ENCODE data around the gene DAPK1.
"Not testable (repeated sequence)": the region's sequence is repeated elsewhere in the genome, so short reads cannot be mapped to it uniquely, and the experiment has no call there.

DAPK1 gene

DNA sequence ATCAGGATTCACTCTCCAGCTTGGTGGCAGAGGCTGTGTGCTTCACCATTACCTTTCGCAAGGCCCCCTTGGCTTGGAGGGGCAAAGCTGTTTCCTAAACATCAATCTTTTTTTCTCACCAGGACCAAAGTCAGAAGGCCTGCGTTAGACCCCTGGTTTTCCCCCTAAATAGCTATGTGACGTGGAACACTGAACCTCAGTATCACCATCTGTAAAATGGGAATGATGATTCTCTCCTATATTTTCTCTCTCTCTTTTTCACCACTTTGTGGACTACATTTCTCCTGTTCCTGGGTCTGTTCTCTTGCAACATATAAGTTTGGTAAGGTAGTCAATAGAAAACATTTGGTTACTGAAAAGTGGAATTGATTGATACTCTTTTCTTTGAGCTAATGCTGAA lies 50.5 kb downstream of the DAPK1 start:
- DNase-seq = no peak

DNA sequence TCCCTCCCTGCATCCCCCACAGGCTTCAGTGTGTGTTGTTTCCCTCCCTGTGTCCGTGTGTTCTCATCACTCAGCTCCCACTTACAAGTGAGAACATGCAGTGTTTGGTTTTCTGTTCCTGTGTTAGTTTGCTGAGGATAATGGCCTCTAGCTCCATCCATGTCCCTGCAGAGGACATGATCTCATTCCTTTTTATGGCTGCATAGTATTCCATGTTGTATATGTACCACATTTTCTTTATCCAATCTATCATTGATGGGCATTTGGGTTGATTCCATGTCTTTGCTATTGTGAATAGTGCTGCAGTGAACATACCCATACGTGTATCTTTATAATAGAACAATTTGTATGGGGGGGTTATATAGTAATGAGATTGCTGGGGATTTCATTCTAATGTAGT lies 51.4 kb downstream of the DAPK1 start:
- DNase-seq = not testable (repeated sequence)

DNA sequence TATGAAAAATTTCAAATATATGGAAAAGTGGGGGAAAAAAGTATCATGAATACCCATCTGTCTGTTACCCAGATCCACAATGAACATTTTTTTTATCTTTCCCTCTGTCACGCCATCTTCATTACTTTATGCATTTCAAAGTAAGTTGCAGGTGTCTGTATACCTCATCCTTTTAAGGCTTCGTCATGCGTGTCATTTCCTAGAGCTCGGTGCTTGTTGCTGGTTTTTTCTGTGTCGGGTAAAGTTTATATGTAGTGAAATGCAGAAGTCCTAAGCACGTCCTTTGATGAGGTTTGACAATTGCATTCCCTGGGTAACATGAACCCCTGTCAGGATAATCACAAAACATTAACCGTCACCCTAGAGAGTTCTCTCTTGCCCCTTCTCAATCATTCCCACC lies 52.1 kb downstream of the DAPK1 start:
- DNase-seq = no peak

DNA sequence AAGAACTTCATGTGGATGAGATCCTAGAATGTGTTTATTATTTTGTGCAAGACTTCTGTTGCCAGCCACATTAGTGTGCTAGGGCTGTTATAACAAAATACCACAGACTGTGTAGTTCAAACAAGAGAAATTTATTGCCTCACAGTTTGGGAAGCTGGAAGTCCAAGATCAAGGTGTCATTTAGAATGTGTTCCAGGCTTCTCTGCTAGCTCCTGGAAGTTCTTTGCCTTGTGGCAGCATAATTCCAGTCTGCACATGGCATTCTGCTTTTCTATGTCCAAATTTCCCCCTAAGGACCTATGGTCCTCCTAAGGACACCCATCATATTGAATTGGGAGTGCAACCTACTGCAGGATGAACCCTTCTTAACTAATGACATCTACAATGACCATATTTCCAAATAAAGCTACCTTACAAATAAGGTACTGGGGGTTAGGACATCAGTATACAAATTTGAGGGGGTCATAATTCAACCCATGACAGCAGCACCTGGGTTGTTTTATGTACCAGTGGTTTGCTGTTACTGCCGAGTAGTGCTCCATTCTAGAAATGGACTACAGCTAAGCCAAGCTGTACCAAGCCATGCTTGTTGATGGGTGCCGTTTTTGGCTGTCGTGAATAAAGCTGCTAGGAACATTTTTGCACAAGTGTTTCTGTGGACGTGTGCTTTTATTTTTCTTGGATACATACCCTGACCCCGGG lies 52.7 kb downstream of the DAPK1 start:
- no peak for DNase-seq

DNA sequence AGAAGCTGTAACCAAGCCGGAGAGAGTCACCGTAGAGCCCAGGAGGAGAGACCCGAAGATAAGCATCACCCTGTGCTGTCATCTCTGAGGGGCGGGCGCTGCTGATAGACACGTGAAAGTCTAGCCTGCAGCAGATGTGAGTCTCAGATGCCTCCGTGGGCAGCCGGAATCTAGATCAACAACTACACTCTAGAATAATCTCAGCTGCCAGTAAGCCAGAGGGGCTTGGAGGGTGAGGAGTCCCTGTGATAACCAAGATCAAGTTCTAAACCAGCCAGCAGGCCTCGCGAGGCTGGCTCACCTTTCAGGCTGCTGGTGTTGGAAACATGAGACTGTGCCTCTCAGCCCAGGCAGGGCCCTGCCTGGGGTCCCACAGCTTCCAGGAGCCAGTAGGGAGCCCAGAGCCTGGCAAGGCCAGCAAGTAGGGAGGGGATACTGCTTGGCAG lies 54.1 kb downstream of the DAPK1 start:
- DNase-seq = no peak

DNA sequence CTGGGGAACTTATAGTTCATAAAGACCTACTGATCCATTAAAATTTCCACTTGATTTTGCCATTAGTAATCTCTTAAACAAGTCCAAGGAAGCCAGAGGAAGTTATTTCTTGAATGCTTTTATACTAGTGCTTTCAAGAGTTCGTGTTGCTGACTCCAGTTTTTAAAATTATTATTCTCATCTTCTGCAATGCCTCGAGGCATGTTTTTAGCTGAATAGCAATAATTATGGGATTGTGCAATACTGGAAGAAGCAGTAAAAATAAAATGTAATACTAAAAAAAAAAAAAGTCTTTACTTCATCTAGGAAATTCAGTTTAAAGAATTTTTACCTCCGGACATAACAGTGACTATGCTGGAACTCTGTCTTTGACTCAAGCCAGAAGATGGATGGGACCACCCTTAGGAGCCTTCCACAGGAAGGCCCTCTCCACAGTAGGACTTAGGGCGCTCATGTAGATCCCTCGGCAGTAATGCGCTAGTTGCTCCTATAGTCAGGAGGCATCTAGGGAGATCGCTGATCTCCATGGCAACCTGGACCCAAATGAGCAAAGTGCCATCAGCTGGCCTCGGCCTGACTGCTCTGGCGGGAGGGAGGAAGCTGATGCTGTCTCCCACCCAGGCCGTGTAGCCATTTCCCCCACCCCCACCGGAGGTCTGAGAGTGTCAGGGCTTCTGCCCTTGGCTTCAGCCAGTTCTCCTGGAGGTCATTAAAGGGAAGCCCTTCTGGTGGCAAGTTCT lies 56.7 kb downstream of the DAPK1 start:
- no peak for DNase-seq

DNA sequence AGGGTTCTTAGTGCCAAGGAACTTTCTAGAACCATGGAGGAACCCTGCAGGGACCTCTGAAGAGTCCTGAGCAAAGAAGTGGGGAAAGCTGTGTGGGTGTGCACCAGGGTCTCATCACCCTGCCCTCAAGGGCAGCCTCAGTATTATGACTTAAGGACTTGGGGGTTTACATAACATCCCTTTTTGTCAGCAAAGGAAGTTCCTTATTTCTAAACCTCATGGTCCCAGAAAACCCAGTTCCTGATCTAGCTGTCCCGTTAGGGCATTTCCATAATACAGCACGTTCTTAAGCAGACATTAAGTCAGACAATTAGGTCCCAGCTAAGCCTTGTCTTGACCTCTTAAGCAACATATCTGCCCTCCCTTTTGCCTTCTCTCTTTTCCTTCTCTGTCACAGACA lies 57.3 kb downstream of the DAPK1 start:
- DNase-seq = no peak

DNA sequence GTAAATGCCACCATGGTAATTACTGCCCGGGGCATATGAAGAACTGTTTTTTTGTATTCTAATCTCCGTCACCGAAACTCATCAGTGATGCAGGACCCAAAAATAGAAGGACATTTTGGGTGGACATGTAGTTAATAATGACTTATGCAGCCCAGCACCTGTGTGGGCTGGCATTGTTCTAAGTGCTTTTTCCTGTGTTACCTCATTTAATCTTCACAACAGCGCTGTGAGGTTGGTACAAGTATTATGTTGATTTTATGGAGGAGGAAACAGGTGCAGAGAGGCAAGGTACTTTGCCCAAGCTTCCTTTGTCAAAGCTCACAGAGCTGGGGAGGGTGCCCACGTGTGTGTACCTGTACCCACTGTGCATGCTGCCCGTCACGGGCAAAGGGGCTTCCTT lies 58.4 kb downstream of the DAPK1 start:
- no peak for DNase-seq

DNA sequence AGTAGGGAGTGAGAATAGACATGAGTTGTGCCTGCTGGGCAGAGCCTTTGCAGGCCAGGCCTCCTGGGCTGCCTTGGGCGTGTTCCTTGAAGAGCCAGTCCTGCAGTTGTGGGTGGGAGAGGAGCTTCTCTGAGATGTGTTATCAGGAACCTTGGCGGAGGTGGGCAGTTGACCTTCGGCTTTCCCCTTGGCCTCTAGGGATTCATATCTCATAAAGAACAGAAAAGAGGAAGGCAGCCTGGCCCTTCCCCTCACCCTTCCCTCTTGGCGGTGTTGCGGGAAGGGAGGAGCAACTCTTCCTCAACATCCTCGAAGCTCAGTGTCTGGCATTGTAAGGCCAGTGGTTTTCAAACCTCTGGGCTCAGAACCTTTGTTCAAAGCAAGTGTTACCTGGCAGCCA lies 59.2 kb downstream of the DAPK1 start:
- DNase-seq = no peak

DNA sequence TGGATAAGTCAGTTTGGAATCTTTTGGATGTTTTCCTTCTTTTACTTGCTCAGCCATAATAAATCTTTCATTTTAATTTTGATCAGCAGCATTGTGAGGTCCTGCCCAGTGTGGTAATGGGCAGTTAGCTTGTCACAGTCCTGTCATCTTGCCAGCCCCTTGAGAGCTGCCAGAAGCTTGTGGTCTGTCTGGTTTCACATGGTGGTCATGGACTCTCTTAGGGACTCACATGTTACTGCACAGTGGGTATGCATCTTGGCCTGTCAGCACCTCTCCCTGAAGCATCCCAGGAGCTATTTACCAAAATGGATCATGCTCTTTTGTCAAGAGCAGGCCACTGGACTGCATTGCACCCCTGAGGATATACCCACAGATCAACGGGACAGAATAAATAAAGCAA lies 60.3 kb downstream of the DAPK1 start:
- DNase-seq = no peak

DNA sequence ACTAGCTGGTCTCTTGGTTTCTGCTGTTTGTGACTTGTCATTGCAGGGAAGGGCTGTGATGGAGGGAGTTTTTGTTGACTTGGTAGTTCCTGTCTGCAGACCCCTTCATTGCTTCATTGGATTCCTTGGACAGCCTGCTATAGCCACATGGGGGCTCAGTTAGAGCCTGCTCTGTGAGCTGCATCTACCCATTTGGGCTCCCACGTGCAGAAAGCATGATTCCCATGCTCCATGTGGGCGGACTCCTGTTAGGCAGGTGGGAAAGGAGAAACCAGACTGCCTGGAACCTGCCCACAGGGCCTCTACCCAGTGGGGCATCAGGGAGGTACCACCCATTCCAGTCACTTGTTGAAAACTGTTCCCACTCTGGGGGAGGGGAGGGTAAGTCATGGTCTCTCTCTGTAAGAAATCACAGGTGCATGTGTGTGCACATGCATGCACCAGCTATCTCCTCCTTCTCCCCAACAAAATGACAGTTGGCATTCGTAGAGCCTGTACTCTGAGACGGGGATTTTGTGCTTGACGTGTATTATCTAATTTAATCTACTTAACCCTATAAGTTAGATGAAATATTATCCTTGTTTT lies 61.0 kb downstream of the DAPK1 start:
- no peak for DNase-seq

DNA sequence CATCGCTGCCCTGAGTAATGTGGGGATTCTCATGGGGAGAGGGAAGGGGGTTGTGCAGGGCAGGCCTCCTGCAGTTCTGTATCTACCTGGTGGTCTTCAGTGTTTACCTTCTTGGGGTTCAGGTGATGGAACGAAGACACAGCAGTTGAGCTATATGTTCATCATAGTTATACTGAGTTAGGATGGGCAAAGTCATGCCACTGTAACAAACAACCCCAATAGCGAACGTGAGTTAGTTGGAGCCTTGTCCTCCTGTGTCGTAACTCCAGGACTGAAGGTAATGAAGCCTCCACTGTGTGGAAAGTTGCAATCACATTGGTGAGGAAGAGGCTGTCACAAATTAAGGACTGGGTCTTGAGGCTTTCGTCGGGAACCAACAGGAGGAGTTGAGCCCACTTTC lies 64.4 kb downstream of the DAPK1 start:
- DNase-seq = no peak

DNA sequence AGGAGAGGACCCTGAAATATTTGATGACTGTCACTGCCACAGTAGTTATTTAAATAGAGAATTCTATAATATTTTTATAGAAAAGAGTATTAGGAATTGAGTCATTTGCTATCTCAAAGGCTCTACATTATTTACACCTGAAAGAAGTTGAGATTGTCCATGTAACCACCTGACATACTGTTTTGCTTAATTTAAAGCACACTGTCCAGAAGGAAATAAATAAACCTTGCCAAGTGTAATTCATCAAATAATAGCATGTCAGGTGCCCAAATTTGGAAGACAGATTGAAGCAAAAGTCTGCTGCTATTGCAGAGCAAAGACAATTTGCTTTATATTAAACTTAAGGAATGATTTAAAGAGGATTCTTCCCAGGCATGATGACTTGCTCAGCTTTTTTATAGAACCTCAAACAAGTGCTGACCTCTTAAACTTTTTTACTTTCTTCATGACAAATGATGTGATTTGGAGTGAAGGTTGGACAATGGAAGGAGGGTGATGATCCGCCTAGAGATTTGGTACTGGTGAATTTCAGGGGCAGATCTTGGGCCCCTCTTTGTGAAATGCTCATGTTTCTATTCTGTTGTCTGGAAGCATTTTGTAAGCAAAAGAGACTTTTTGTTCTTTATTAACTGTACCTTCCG lies 65.0 kb downstream of the DAPK1 start:
- DNase-seq = no peak

DNA sequence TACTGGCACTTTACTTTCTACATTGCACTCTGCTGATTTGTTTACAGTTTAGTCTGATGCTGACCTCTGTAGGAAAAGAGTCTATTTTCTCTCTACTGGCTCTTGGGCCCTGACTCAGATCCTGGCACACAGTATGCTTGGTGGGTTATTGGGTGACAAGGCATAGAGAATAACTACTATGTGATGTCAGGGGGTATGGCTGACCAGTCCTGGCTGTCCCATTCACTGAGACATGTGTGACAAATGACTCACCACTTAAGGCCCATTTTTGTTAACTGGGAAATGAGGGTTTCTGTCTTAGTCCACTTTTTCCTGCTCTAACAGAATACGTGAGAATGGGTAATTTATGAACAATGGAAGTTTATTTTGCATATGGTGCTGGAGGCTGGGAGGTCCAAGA lies 66.4 kb downstream of the DAPK1 start:
- DNase-seq = no peak

DNA sequence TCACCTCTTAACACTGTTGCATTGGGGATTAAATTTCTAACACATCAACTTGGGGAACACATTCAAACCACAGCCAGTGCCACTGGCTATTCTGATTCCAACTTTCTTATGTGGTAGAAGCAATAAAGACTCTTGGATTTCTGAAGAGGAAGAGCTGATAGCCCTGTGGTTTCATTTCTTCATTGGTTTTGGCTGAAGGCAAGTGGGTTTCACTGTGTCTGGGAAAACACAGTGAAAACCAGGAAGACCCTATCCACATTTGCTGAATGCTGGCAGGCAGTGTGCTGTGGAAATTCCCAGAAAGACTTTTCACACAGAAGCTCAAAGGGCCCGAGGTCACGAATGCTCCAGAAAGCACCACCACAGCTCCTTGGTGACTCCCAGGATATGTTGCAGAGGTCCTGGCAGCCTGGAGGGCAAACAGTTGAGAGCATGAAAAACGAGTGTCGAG lies 67.1 kb downstream of the DAPK1 start:
- no peak for DNase-seq

DNA sequence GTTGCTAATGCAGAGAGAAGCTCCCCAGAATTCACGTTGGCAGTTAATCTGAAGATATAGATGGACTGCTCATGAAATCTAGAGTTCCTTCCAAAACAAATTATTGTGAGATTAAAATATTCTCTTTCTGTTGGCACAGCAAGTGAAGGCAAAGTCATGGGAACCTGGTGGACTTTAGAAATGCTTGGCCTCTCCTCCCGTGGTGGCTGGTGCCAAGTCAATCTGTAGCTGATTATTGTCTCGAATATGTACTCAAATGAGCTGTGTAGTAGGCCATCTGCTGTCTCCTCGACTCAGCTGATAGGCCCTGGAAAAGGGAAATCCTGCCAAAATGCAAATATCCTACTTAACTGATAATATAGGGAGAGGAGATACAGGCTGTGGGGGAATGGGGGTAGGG lies 69.3 kb downstream of the DAPK1 start:
- no peak for DNase-seq

DNA sequence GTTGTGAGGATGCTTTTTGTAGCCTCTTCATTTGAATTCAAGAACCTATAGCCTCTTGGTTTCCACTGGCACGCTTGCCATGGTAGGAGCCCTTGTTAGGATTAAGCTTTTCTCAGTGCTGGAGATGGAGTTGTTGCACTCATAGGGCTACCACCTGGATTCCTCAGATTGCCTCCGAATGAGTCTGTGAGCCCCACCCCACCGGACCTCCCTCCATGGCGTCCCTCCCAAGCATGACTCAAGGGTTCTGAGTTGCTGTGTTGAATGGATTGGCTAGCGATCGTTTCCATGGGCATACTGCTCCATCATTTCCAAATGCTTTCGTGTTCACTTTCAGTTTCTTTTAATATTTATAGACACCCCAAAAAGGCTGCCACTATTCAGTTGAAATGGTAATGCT lies 69.9 kb downstream of the DAPK1 start:
- DNase-seq = no peak

DNA sequence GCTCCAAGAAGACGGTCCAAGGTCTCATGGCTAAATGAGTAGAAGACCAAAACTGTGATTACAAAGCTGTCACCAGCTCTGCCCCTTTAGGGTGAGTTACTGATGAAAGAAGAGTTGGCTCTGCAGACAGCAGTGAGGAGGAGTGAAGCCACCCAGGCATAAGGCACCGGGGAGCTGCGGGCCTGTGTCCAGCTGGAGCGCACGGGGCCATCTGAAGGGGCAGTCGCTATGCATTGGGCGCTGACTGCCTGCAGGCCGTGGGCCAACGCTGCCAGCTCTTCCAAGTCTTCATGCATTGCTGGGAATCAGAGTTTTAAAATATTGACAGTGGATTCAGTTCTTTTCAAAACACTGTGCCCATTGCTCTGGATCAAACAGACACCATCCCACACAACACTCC lies 70.3 kb downstream of the DAPK1 start:
- no peak for DNase-seq

DNA sequence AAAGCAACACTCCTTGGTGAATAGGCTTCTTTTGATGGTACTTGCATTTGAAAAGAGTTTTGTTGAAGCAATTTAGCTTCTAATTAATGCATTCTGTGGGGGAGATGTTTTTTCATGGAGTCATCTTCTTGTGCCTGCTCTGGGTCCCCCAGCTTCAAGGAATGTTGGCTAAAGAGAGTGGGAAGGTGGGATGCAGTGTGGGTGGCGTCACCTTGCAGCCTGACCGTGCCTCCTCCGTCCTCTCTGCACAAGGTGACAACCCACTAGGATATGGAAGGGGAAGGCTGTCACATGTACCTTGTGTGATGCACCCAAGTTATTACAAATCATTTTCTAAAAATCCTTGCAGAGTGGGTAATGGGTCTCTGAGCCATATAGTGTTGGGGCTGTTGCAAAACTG lies 70.7 kb downstream of the DAPK1 start:
- DNase-seq = no peak

DNA sequence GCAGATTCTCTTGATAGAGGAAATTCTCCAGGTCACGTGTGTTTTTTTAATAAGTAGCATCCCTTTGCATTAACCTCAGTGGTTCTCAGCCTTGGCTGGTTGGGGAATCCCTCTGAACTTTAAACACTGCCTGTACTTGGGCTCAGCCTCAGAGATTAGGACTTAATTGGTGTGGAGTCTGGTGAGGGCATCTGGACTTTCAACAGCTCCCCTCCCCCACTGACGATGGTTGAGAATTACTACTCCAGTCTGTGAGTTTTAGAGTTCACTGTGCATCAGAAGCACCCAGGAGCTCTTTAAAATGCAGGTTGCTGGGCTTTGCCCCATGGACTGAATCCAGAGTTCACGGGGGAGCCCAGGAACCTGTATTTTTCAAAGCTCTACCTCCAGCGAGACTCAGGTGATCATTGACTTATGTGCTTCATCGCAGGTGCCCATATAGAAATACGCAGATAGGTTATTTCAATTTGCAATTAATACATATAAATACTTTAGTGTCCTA lies 71.4 kb downstream of the DAPK1 start:
- DNase-seq = no peak

DNA sequence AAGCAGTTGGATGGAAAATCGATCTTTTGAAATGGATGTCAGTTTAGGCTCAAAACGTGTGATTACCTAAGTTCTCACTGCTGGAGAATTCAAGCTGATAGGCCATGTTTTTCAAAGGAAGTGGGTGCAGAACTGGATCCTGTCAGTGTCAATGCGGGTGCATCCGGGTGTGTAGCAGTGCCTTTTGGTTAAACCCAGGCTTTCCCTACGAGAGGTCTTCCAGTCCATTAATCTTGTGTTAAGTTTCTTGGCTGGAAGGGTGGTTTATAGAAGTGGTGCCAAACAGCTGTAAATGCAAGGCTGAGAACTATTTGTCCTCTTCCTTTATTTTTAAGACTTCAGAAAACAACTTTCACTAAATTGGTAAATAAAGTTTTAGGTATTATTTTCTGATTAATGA lies 71.9 kb downstream of the DAPK1 start:
- DNase-seq = no peak

DNA sequence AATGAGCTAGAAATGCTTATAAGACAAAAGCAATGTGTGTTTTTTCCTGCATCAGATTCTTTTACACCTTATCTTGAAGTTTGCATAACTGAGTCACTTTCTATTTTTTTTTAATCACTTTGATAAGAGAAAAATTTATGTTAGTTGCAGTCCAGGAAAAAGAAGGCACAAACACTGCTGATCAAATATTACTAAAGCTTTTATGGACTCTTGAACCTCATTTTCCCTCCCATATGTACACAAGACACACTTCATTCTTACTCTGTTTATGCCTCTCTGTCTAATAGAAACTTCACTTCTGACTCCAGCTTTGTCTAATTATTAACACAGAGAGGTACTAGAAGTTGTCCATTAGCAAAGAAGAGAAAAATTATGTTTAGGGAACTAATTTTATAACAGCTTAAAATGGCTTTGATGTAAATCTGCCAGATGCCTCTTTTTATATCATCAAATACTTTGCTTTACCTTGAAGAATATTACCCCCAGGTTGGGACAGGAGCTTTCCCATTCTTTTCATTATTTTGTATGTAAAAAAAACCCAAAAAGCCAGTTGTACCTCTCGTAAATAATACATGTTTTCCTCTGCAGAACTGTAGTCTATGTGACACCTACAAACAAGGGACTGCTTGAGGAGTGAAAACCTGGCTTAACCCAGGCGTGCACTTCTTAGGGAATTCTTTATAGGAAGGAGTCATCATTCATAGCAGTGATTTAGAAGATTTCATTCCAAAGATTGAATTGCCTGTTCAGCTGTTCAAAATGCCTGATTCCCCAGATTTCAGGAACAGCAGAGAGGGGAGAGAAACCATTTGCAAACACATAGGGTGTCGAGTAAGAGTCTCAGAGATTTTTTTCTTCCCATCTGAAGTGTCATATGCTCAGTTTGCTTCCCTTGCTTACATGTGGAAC lies 72.6 kb downstream of the DAPK1 start:
- no peak for DNase-seq

DNA sequence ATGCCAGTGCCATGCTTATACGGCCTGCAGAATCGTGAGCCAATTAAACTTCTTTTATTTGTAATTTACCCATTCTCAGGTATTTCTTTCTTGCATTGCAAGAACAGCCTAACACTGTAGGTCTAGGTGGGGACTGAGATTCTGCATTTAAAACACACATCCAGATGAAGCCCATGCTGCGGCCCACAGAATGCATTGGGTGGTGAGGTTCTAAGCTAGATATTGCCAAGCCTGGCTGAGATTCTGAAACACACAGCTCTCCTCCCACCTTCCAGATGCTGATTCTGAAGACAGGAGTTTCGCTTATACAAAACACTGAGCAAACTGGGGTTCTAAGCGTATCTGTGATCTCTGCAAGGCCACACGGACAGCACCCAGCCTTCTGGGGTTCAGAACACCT lies 75.1 kb downstream of the DAPK1 start:
- DNase-seq = no peak

Data from activated naive CD4-positive, alpha-beta T cell (primary cell).